ENCODE measurements around the gene H2AZ1. TPM values are rescaled to one million over a fixed set of nuclear protein-coding genes. Genes with fewer than 3 reads are reported as not detected.

H2AZ1 gene
- total and polyA plus RNA-seq, 2 donors (not counting 1 experiment from before 2014, with no cell fraction given) = 95.9 to 105 TPM

DNA sequence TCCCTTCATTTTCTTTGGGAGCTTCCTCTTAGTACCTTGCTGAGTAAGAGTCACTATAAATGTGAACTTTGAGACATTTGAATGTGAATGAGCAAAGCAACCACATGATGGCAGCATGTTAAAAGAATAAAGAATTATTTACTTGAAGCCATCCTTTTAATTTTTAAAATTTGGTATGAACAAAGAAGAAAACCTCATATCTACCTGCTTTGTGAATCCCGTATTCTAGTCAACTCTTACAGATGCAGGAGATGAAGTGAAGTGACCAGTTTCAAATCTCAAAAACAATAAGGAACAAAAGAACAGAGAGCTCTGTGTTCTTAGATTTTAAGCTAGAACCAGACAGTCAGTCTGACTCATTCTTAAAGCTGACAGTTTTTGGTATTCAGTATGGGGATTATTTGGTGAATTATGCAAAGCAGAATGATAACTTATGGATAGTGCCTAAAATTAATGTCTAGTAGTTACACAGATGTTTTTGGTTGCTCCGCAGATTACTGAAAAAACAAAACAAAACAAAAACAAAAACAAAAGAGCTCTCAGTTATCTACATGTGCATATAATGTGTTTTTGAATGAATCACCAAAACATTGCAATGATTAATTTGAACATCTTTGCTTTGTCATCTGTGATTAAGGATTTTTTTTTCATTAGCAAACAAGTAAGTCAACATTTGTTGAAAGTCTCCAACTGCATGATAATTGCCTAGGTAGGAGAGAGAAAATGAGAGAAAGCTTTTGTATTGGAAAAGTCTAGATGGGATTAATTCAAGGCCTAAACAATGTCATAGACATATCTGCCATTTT lies 48.2 kb upstream of the H2AZ1 start:
- CTCF ChIA-PET = interaction anchor here (1.0 to 1.5 kb wide), 4 partner anchors 9 to 94 kb away, joined by 3 to 4 read pairs (median 3); no protein-coding TSS in a partner anchor
- Mint-ChIP-seq H3K4me3 (no peak overlapping the region), H3K9me3 (ENCODE audit: insufficient read depth) (no peaks in the 10 kb centered on the region), H3K27me3 (peaks cover 5% of the 10 kb centered on the region), H3K27ac (no peak overlapping the region), H3K4me1 (peaks cover 2% of the 10 kb centered on the region)
- ATAC-seq (ENCODE audit: low read depth) (no peak), DNase-seq (no peak)
- H3K36me3 ChIP-seq (replicated peaks in 1 of 2; ENCODE audit: control extremely low read depth in 1 of 2, control insufficient read depth in 1 of 2, extremely low read depth in 1 of 2, insufficient read depth in 2 of 2, low read length in 1 of 2) = no peaks in the 10 kb centered on the region
- no peaks in the 10 kb centered on the region for H4K20me1 ChIP-seq (ENCODE audit: control insufficient read depth, insufficient read depth, low read length, poor library complexity, severe bottlenecking)
- H2AFZ ChIP-seq (ENCODE audit: insufficient read depth, low read depth, low read length, poor library complexity, severe bottlenecking) = no peak overlapping the region
- H3K27ac ChIP-seq (ENCODE audit: low read length in 2 of 2) = no peak overlapping the region
- no peak overlapping the region for H3K4me3 ChIP-seq (ENCODE audit: control extremely low read depth in 1 of 5, extremely low read depth in 1 of 5, insufficient read depth in 1 of 5, low read depth in 2 of 5, low read length in 4 of 5)
- H3K4me1 ChIP-seq (ENCODE audit: control insufficient read depth in 2 of 2, insufficient read depth in 2 of 2, low read length in 2 of 2) = no peaks in the 10 kb centered on the region
- no peaks in the 10 kb centered on the region for H3K79me2 ChIP-seq (ENCODE audit: control insufficient read depth, insufficient read depth, low read length)
- POLR2A ChIA-PET = no interaction called here
- intact Hi-C loops (cut with micrococcal nuclease) = no loop called here
- no peak overlapping the region for H3K9ac ChIP-seq (ENCODE audit: low read length)
- TF ChIP-seq, protein P1, sequence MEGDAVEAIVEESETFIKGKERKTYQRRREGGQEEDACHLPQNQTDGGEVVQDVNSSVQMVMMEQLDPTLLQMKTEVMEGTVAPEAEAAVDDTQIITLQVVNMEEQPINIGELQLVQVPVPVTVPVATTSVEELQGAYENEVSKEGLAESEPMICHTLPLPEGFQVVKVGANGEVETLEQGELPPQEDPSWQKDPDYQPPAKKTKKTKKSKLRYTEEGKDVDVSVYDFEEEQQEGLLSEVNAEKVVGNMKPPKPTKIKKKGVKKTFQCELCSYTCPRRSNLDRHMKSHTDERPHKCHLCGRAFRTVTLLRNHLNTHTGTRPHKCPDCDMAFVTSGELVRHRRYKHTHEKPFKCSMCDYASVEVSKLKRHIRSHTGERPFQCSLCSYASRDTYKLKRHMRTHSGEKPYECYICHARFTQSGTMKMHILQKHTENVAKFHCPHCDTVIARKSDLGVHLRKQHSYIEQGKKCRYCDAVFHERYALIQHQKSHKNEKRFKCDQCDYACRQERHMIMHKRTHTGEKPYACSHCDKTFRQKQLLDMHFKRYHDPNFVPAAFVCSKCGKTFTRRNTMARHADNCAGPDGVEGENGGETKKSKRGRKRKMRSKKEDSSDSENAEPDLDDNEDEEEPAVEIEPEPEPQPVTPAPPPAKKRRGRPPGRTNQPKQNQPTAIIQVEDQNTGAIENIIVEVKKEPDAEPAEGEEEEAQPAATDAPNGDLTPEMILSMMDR (IDR thresholded peaks at IDR 0.05) = no peak
- H3K27me3 ChIP-seq (replicated peaks in 1 of 4; ENCODE audit: control extremely low read depth in 1 of 4, control insufficient read depth in 3 of 4, insufficient read depth in 4 of 4, low read length in 3 of 4) = no peaks in the 10 kb centered on the region
- no CpG with 5 or more reads among the region's 2 CpGs for WGBS (ENCODE audit: insufficient coverage)
- H3K9me3 ChIP-seq (ENCODE audit: control extremely low read depth in 1 of 3, control insufficient read depth in 2 of 3, insufficient read depth in 1 of 3, low read length in 2 of 3) = no peaks in the 10 kb centered on the region
- no peak overlapping the region for H3K4me2 ChIP-seq (replicated peaks; ENCODE audit: low read depth, low read length, poor library complexity, severe bottlenecking)

- no CpG with 5 or more reads among the region's 3 CpGs for WGBS (ENCODE audit: insufficient coverage)
- ChIA-PET CTCF (no interaction called here), POLR2A (no interaction called here)
- Histone ChIP-seq H3K27me3 (replicated peaks in 1 of 4; ENCODE audit: control extremely low read depth in 1 of 4, control insufficient read depth in 3 of 4, insufficient read depth in 4 of 4, low read length in 3 of 4) (no peaks in the 10 kb centered on the region), H3K4me2 (replicated peaks; ENCODE audit: low read depth, low read length, poor library complexity, severe bottlenecking) (no peak overlapping the region), H3K27ac (ENCODE audit: low read length in 2 of 2) (no peak overlapping the region), H3K9me3 (ENCODE audit: control extremely low read depth in 1 of 3, control insufficient read depth in 2 of 3, insufficient read depth in 1 of 3, low read length in 2 of 3) (no peaks in the 10 kb centered on the region), H3K36me3 (replicated peaks in 1 of 2; ENCODE audit: control extremely low read depth in 1 of 2, control insufficient read depth in 1 of 2, extremely low read depth in 1 of 2, insufficient read depth in 2 of 2, low read length in 1 of 2) (no peaks in the 10 kb centered on the region), H3K4me1 (ENCODE audit: control insufficient read depth in 2 of 2, insufficient read depth in 2 of 2, low read length in 2 of 2) (no peaks in the 10 kb centered on the region), H2AFZ (ENCODE audit: insufficient read depth, low read depth, low read length, poor library complexity, severe bottlenecking) (no peak overlapping the region), H3K4me3 (ENCODE audit: control extremely low read depth in 1 of 5, extremely low read depth in 1 of 5, insufficient read depth in 1 of 5, low read depth in 2 of 5, low read length in 4 of 5) (no peak overlapping the region), H3K79me2 (ENCODE audit: control insufficient read depth, insufficient read depth, low read length) (no peaks in the 10 kb centered on the region), H4K20me1 (ENCODE audit: control insufficient read depth, insufficient read depth, low read length, poor library complexity, severe bottlenecking) (no peaks in the 10 kb centered on the region), H3K9ac (ENCODE audit: low read length) (no peak overlapping the region)
- ATAC-seq (ENCODE audit: low read depth) (no peak), DNase-seq (no peak)
- no peaks in the 10 kb centered on the region for H3K9me3 Mint-ChIP-seq (ENCODE audit: insufficient read depth)
- no peak for TF ChIP-seq EZH2 (IDR thresholded peaks at IDR 0.05; ENCODE audit: borderline replicate concordance, insufficient read depth, low read depth, low read length, poor library complexity, severe bottlenecking)
- TF ChIP-seq, protein P1 (IDR thresholded peaks at IDR 0.05) = no peak
- H3K4me3 Mint-ChIP-seq = no peak overlapping the region
- H3K27me3 Mint-ChIP-seq = peaks cover 8% of the 10 kb centered on the region
- no peaks in the 10 kb centered on the region for H3K4me1 Mint-ChIP-seq
- H3K27ac Mint-ChIP-seq = no peak overlapping the region
- intact Hi-C loops (cut with micrococcal nuclease) = no loop called here
These were observed 41.7 kb upstream of the H2AZ1 start for GRCh38 chr4:99991741-99992140.

Measured in B cell (primary cell).